ENCODE results near the gene TRPM6.
"Not testable (repeated sequence)": the region's sequence is repeated elsewhere in the genome, so short reads cannot be mapped to it uniquely, and the experiment has no call there.

The TRPM6 gene, protein sequence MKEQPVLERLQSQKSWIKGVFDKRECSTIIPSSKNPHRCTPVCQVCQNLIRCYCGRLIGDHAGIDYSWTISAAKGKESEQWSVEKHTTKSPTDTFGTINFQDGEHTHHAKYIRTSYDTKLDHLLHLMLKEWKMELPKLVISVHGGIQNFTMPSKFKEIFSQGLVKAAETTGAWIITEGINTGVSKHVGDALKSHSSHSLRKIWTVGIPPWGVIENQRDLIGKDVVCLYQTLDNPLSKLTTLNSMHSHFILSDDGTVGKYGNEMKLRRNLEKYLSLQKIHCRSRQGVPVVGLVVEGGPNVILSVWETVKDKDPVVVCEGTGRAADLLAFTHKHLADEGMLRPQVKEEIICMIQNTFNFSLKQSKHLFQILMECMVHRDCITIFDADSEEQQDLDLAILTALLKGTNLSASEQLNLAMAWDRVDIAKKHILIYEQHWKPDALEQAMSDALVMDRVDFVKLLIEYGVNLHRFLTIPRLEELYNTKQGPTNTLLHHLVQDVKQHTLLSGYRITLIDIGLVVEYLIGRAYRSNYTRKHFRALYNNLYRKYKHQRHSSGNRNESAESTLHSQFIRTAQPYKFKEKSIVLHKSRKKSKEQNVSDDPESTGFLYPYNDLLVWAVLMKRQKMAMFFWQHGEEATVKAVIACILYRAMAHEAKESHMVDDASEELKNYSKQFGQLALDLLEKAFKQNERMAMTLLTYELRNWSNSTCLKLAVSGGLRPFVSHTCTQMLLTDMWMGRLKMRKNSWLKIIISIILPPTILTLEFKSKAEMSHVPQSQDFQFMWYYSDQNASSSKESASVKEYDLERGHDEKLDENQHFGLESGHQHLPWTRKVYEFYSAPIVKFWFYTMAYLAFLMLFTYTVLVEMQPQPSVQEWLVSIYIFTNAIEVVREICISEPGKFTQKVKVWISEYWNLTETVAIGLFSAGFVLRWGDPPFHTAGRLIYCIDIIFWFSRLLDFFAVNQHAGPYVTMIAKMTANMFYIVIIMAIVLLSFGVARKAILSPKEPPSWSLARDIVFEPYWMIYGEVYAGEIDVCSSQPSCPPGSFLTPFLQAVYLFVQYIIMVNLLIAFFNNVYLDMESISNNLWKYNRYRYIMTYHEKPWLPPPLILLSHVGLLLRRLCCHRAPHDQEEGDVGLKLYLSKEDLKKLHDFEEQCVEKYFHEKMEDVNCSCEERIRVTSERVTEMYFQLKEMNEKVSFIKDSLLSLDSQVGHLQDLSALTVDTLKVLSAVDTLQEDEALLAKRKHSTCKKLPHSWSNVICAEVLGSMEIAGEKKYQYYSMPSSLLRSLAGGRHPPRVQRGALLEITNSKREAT (N-terminal part only)

GRCh38 chr9:74887041-74887980, at the start of gene TRPM6:
Gene TRPM6, minus strand, starts transcription at chr9:74887921. Its CDS starts 65 bp downstream, at chr9:74887856.
- peak; percentile 10 for DNase-seq

DNA sequence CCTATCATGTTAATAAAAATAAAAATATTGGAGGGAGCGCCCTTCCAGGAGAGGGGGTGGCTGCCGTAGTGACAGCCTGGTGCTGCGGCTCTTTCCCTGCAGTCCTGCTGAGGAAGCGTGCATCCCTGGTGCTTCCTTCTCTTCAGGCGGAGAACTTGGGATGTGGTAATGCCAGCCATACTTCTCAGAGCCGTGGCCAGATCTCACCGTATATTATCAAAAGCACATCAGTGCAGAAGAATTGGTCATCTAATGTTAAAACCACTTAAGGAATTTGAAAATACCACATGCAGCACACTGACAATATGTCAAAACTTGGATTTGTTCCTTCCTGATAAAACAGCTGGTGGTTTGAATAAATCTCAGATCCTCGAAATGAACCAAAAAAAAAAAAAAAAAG, 47.3 kb upstream of the TRPM6 start:
- DNase-seq: no peak

GRCh38 chr9:74921737-74922136, 34.0 kb upstream of the TRPM6 start:
- DNase-seq: no peak

DNA sequence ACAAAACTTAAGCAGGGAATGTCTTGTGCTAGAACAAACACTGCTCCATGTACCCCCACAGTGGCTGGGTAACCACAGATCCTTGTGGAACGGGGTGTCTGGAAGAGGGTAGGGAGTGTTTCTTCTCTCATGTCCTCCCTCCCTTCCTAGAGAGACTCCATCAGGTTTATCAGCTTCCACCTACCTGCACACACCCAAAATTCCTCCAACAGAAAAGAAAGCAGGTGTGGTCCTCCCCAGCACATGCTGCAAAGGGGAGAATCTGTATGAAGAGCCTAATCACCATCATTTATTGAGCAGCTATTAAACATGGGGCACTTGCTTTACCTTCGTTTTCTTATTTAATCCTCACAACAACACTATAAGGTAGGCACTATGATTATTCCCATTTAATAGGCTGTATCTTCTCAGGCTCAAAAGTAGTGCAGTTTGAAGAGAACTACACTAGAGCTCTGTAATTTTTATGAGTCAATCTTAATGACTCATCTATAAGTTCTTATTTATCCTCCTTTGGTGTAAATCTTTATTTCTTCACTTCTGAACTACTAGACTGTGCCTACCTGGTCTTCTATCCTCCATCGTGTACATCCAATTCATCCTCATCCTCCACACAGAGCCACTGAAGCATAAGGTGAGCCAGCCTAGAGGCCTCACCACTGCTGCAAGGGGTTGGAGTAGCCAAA, 33.4 kb upstream of the TRPM6 start:
- DNase-seq: no peak

GRCh38 chr9:74910036-74910435, 22.3 kb upstream of the TRPM6 start:
- DNase-seq: no peak

DNA sequence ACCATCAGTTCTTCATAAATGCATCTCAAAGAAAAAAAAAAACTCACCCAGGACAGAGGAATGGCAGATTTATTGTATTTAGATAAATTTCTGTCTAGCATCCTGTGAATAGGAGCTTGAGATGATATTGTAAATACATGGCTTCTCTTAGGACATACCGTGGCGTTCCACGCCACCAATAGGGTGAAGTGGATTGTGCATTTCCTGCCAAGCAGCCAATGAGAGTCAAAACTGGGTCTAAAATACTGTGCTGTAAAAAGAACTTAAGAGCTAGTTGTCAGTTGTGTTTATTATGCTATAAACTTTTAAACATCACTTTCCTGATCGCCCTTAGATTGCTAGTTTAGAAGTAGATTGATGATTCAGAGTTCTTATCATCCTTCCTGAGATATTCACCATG, 20.9 kb upstream of the TRPM6 start:
- DNase-seq: no peak

DNA sequence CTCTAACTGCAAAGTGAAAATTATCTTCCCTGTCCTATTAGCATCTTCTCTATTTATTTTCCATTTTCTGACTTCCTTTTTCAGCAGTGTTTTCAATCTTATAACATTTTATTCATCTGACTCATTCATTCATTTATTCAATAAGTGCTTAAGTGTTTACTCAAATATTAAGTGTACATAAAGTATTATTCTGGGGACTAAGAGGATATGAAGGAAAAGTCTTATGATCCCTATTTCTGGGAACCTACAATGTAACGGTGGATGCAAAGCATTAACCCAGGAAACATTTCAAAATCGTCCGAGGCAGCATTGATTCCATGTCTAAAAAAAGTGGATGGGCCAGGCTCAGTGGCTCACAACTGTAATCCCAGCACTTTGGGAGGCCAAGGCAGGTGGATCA, 19.4 kb upstream of the TRPM6 start:
- DNase-seq: no peak

DNA sequence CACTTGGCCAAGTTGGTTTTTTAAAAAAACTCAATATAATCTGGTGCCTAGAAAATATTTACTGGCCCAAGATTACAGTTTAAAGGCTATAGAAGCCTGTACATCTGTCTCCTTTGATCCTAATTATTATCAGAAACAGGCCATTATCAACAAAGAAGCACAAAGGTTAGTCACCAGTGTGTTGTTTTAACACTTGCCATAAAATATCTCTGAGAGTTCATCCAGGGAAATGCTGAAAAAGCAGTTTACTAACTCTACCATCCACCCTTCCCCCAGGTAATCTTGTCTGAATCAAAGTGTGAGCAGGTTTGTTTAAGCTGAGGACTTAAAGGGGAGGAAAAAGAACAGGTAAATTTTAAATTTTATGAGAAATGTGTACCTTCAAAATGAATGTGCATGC, 13.3 kb upstream of the TRPM6 start:
- no peak for DNase-seq

DNA sequence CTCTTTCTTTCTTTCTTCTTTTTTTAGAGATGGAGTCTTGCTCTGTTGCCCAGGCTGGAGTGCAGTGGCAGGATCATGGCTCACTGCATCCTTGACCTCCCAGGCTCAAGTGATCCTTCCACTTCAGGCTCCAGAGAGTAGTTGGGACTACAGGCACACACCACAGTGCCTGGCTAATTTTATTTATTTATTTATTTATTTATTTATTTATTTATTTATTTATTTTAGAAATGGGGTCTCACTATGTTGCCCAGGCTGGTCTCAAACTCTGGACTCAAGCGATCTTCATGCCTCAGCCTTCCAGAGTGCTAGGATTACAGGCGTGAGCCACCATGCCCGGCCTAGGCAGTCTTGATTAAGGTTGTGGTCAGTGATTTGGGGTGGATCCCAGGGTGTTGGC, 728 bp upstream of the TRPM6 start:
- not testable (repeated sequence) for DNase-seq

GRCh38 chr9:74887981-74888370, 255 bp upstream of the TRPM6 start:
- no peak for DNase-seq

GRCh38 chr9:74876382-74876949, 11.3 kb downstream of the TRPM6 start:
- DNase-seq: no peak

- no peak for DNase-seq
Measured at GRCh38 chr9:74875656-74876055, 12.1 kb downstream of the TRPM6 start.

- DNase-seq: no peak
Measured at GRCh38 chr9:74874220-74874619, 13.5 kb downstream of the TRPM6 start.

GRCh38 chr9:74872619-74873233, 15.0 kb downstream of the TRPM6 start:
- no peak for DNase-seq

GRCh38 chr9:74867483-74867882, 20.2 kb downstream of the TRPM6 start:
- DNase-seq: no peak

DNA sequence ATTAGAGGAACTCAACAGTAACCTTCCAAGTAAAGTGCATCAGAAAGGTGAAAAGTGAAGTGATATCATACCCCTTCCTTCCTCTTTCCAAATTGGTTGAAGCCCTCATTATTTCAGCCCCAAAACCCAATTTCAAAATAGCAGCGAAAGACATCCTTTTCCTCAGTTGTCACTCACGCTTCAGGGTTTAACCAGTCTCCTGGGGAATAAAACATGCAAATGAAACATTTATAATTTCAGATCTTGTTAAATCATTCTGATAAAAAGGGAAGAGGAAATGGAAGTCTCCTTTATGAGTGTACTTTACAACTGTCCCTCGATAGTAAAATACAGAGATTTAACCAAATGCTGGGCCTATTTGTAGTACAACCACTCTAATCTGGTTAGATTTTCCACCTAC, 22.5 kb downstream of the TRPM6 start:
- no peak for DNase-seq

DNA sequence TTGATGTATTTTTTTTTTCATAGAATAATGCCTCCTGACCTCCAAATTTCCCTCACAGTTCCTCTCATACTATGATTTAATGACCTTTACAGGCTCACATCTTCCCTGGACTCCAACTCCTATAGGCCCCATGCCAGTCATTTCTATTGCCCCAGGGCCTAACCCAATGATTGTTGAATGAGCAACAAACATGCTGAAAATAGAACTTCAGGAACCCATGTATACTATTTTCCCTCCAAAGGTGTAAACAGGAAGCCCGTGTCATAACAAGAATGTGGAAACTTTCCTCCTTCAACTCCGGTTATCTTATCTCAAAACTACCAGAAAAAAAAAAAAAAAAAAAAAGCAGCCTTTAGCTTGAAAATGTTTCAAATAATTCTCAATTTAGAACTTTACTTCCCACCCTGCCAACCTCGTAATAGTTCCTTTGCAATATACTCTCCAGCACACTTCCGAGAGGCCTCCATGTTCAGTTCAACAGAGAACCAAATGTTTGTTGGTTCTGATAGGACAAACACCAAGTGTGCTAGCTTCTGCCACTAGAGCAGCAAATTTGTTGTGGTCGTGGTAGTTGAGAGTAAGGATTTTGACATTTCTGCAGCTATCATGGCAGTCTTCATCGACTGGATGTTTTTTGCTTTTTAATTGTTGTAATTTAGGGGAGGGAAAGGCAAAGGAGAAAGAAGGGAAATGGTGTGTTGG, 25.8 kb downstream of the TRPM6 start:
- DNase-seq: no peak

- no peak for DNase-seq
Measured at GRCh38 chr9:74861071-74861470, 26.6 kb downstream of the TRPM6 start.

- DNase-seq: not testable (repeated sequence)
Measured at GRCh38 chr9:74860247-74860646, 27.5 kb downstream of the TRPM6 start.

DNA sequence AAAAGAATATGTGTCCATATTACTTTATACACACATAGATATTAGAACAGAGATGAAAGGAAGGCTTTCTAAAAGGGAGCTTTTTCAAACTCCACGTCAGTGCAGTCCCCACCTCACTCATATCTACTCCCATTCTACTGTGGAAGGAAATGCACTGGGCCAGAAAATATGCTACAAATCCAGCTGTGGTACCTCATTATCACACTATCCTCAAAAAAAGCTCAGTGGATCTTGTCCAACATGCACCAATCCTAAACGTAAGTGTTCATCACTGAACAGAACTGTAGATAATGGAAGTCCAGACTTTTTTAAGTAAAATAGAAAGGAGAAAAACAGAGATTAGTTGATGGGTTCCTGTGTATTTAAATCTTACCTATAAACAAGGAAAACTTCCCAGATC, 27.9 kb downstream of the TRPM6 start:
- no peak for DNase-seq
